ENCODE data around the gene KCNB1.
A peak's percentile ranks its signal among the peaks of the same experiment; 100 is the strongest.

- no peak for TF ChIP-seq EZH2phosphoT487 (IDR thresholded peaks at IDR 0.05; ENCODE audit: low read depth)
- peak; percentile 95 for TF ChIP-seq CTCF (IDR thresholded peaks at IDR 0.05; ENCODE audit: low read depth, low read length)
These were observed 97.7 kb downstream of the KCNB1 start for GRCh38 chr20:49384437-49385434.

Data from OCI-LY3 (cell line).